ENCODE data around the gene SLCO3A1. TPM values are rescaled to one million over a fixed set of nuclear protein-coding genes. Genes with fewer than 3 reads are reported as not detected.

Gene SLCO3A1
- total RNA-seq, 1 experiment from 2014 or later = 37.8 TPM

- intact Hi-C loops (cut with micrococcal nuclease; ENCODE audit: unreplicated experiment) = no loop called here
- H4K20me1 ChIP-seq (ENCODE audit: insufficient read depth) = no peaks in the 10 kb centered on the region
- TF ChIP-seq EZH2 (IDR thresholded peaks at IDR 0.05; ENCODE audit: low read depth) = no peak
- no peak for TF ChIP-seq CTCF (conservative IDR thresholded peaks at IDR 0.05)
- CTCF ChIA-PET = no interaction called here
- H3K27ac ChIP-seq = no peak overlapping the region
- BruUV-seq (replicated peaks) = no TSS peak
- H2AFZ ChIP-seq = no peak overlapping the region
- no peaks in the 10 kb centered on the region for H3F3A ChIP-seq (ENCODE audit: insufficient read depth, low read depth)
- H3K79me2 ChIP-seq (ENCODE audit: low read depth) = peaks cover 75% of the 10 kb centered on the region
- H3K4me2 ChIP-seq = no peak overlapping the region
- H3K9me2 ChIP-seq (ENCODE audit: insufficient read depth) = no peaks in the 10 kb centered on the region
- H3K36me3 ChIP-seq (ENCODE audit: low read depth) = no peaks in the 10 kb centered on the region
- H3K4me1 ChIP-seq (replicated peaks; ENCODE audit: insufficient read depth) = peaks cover 9% of the 10 kb centered on the region; the same call in 1 of the 2 replicates
- no peak overlapping the region for H3K4me3 ChIP-seq
- H3K9me3 ChIP-seq (ENCODE audit: insufficient read depth, low read depth) = no peaks in the 10 kb centered on the region
- DNase-seq = no peak
- POLR2A ChIA-PET (ENCODE audit: unreplicated experiment) = no interaction called here
- H3K27me3 ChIP-seq (ENCODE audit: insufficient read depth, low read depth) = no peaks in the 10 kb centered on the region
Observed at GRCh38 chr15:91924837-91925495, 71.5 kb downstream of the SLCO3A1 start.

- no TSS peak for BruUV-seq (replicated peaks)
- no peak overlapping the region for H3K27ac ChIP-seq
- no peaks in the 10 kb centered on the region for H3K9me3 ChIP-seq (ENCODE audit: insufficient read depth, low read depth)
- no peak for DNase-seq
- TF ChIP-seq EZH2 (IDR thresholded peaks at IDR 0.05; ENCODE audit: low read depth) = no peak
- no peak for TF ChIP-seq CTCF (conservative IDR thresholded peaks at IDR 0.05)
- no peaks in the 10 kb centered on the region for H3K27me3 ChIP-seq (ENCODE audit: insufficient read depth, low read depth)
- H3K4me2 ChIP-seq = no peak overlapping the region
- H3K4me1 ChIP-seq (replicated peaks; ENCODE audit: insufficient read depth) = peaks cover 9% of the 10 kb centered on the region; the same call in 1 of the 2 replicates
- no peaks in the 10 kb centered on the region for H4K20me1 ChIP-seq (ENCODE audit: insufficient read depth)
- H3K79me2 ChIP-seq (ENCODE audit: low read depth) = peaks cover 77% of the 10 kb centered on the region
- no peaks in the 10 kb centered on the region for H3F3A ChIP-seq (ENCODE audit: insufficient read depth, low read depth)
- 0 out of 2 replicates have a peak, but pooled peaks cover 3% of the 10 kb centered on the region for H3K36me3 ChIP-seq (ENCODE audit: low read depth)
- no peak overlapping the region for H2AFZ ChIP-seq
- no peaks in the 10 kb centered on the region for H3K9me2 ChIP-seq (ENCODE audit: insufficient read depth)
- ChIA-PET CTCF (interaction anchor here (0.6 kb wide), 1 partner anchor 34 kb away, joined by 6 read pairs; no protein-coding TSS in a partner anchor), POLR2A (ENCODE audit: unreplicated experiment) (interaction anchor here (0.6 kb wide), 1 partner anchor 188 kb away, joined by 4 read pairs; no protein-coding TSS in a partner anchor)
- H3K4me3 ChIP-seq = no peak overlapping the region
- intact Hi-C loops (cut with micrococcal nuclease; ENCODE audit: unreplicated experiment) = no loop called here
Observed at GRCh38 chr15:91925794-91926193, 72.3 kb downstream of the SLCO3A1 start.

- H4K20me1 ChIP-seq (ENCODE audit: insufficient read depth) = no peaks in the 10 kb centered on the region
- H3K36me3 ChIP-seq (ENCODE audit: low read depth) = 0 out of 2 replicates have a peak, but pooled peaks cover 3% of the 10 kb centered on the region
- ChIA-PET CTCF (no interaction called here), POLR2A (ENCODE audit: unreplicated experiment) (no interaction called here)
- TF ChIP-seq EZH2 (IDR thresholded peaks at IDR 0.05; ENCODE audit: low read depth) (no peak), CTCF (conservative IDR thresholded peaks at IDR 0.05) (no peak)
- H3K4me3 ChIP-seq = no peak overlapping the region
- no peak overlapping the region for H3K4me2 ChIP-seq
- no TSS peak for BruUV-seq (replicated peaks)
- DNase-seq = no peak
- H3F3A ChIP-seq (ENCODE audit: insufficient read depth, low read depth) = no peaks in the 10 kb centered on the region
- H3K9me3 ChIP-seq (ENCODE audit: insufficient read depth, low read depth) = no peaks in the 10 kb centered on the region
- no peaks in the 10 kb centered on the region for H3K27me3 ChIP-seq (ENCODE audit: insufficient read depth, low read depth)
- 0 out of 2 replicates have a peak, but pooled peaks cover under 1% of the 10 kb centered on the region for H3K4me1 ChIP-seq (replicated peaks; ENCODE audit: insufficient read depth)
- H3K9me2 ChIP-seq (ENCODE audit: insufficient read depth) = no peaks in the 10 kb centered on the region
- peaks cover 69% of the 10 kb centered on the region for H3K79me2 ChIP-seq (ENCODE audit: low read depth)
- no peak overlapping the region for H2AFZ ChIP-seq
- intact Hi-C loops (cut with micrococcal nuclease; ENCODE audit: unreplicated experiment) = no loop called here
- no peak overlapping the region for H3K27ac ChIP-seq
Observed at GRCh38 chr15:91926908-91927270, 73.4 kb downstream of the SLCO3A1 start.

Measured in PC-9 (cell line).